K562 (cell line): Measurements from ENCODE around the gene RPL3. TPM values are rescaled to one million over a fixed set of nuclear protein-coding genes. Genes with fewer than 3 reads are reported as not detected.
A peak's percentile ranks its signal among the peaks of the same experiment; 100 is the strongest.

Source experiments
- ATAC-seq: fragments of 200-7000 bp; cut with Tn5 transposase; 3 replicates; pipeline ENCODE4 v1.9.1; 2020; ENCODE audit warnings: moderate library complexity
- BruUV-seq: library from RNA; stranded (reverse); fragments of 400-500 nt; replicated peaks from 2 replicates; lab custom pipeline; 2021; lab: Mats Ljungman, UMichigan
- CTCF ChIA-PET: fragments of 300-600 bp; formaldehyde crosslinking; extraction: SDS; loops from one replicate; lab custom pipeline; 2021; ENCODE audit warnings: low intra/inter-chr PET ratio; lab: Yijun Ruan, JAX
- POLR2A ChIA-PET: fragments of 300-600, 350-650 bp; sonication (Branson Sonifier 250); formaldehyde crosslinking; extraction: SDS; loops from one replicate; lab custom pipeline; 2021; ENCODE audit warnings: antibody characterized with exemption, inconsistent platforms; lab: Yijun Ruan, JAX
- DNase-seq, 4 experiments: peaks; one replicate each; pipeline versions ENCODE4 v3.0.0 to v3.0.0-alpha.2; 2011 to 2018; ENCODE audit warnings: low spot score in 3 of 4, mixed read lengths in 3 of 4; ENCODE audit errors: extremely low read depth in 1 of 4
- FAIRE-seq: peaks from 2 replicates; lab custom pipeline; 2011; peaks lifted over from hg19 to GRCh38; lab: Jason Lieb, UNC
- H2AFZ ChIP-seq: 2 replicates; pipeline ENCODE4 v1.6.0; 2011; ENCODE audit warnings: low read depth, low read length, control low read depth, inconsistent platforms
- H3K27ac ChIP-seq: fragments of 200-600 bp; 3 replicates; pipeline ENCODE4 v1.8.0; 2011; ENCODE audit warnings: low read depth, mild to moderate bottlenecking, control low read depth, inconsistent platforms, low read length, moderate library complexity, mixed read lengths; ENCODE audit errors: extremely low read depth
- H3K27me3 ChIP-seq, 2 experiments: fragments of 300-600 bp in 1 of 2; 2 replicates in 1 of 2; 3 replicates in 1 of 2; pipeline versions ENCODE4 v1.6.0 to v1.8.0; 2011; ENCODE audit warnings: inconsistent platforms in 2 of 2, low read length in 2 of 2, mild to moderate bottlenecking in 1 of 2, mixed read lengths in 1 of 2, moderate library complexity in 1 of 2; ENCODE audit not compliant: control insufficient read depth in 2 of 2, insufficient read depth in 2 of 2
- H3K36me3 ChIP-seq: fragments of 300-600 bp; 3 replicates; pipeline ENCODE4 v1.8.0; 2011; ENCODE audit warnings: mild to moderate bottlenecking, low read length, inconsistent platforms; ENCODE audit not compliant: control insufficient read depth, insufficient read depth
- H3K4me1 ChIP-seq, 2 experiments: fragments of 200-600 bp in 1 of 2; replicated peaks in 1 of 2; 2 replicates in 1 of 2; 3 replicates in 1 of 2; pipeline versions ENCODE4 v1.5.1 to v1.8.0; 2011; ENCODE audit warnings: inconsistent platforms in 2 of 2, low read length in 2 of 2, mild to moderate bottlenecking in 1 of 2, mixed read lengths in 1 of 2, moderate library complexity in 1 of 2; ENCODE audit not compliant: control insufficient read depth in 2 of 2, insufficient read depth in 2 of 2
- H3K4me2 ChIP-seq: 2 replicates; pipeline ENCODE4 v1.6.1; 2011; ENCODE audit warnings: low read length, control low read depth, inconsistent platforms, mixed read lengths; ENCODE audit not compliant: insufficient read depth
- H3K4me3 ChIP-seq: fragments of 200-600 bp; sonication (generic), shearing (Covaris generic); 2 replicates; pipeline ENCODE4 v1.5.1; 2016; ENCODE audit warnings: control low read depth, inconsistent platforms
- H3K79me2 ChIP-seq: fragments of 200-600 bp; 3 replicates; pipeline ENCODE4 v1.8.0; 2011; ENCODE audit warnings: low read length, inconsistent platforms; ENCODE audit not compliant: control insufficient read depth, insufficient read depth
- H3K9ac ChIP-seq, 2 experiments: 2 replicates each; pipeline versions ENCODE4 v1.6.0 to v1.6.1; 2011; ENCODE audit warnings: low read depth in 2 of 2, low read length in 2 of 2, control low read depth in 1 of 2, inconsistent platforms in 1 of 2, mild to moderate bottlenecking in 1 of 2, mixed read lengths in 1 of 2; ENCODE audit not compliant: insufficient read depth in 1 of 2
- H3K9me1 ChIP-seq: one replicate; pipeline ENCODE4 v1.6.0; 2011; ENCODE audit warnings: inconsistent platforms, mild to moderate bottlenecking, low read length, moderate library complexity; ENCODE audit not compliant: control insufficient read depth, insufficient read depth
- H3K9me3 ChIP-seq: replicated peaks from 2 replicates; pipeline ENCODE4 v1.5.1; 2011; ENCODE audit warnings: low read depth, low read length, inconsistent platforms; ENCODE audit not compliant: control insufficient read depth, insufficient read depth
- H4K20me1 ChIP-seq: replicated peaks from 2 replicates; pipeline ENCODE4 v1.6.1; 2011; ENCODE audit warnings: low read length, inconsistent platforms, mixed read lengths; ENCODE audit not compliant: control insufficient read depth, insufficient read depth
- ARID3B ChIP-seq: fragments of 250-450 bp; sonication (Bioruptor Pico); IDR thresholded peaks from 2 replicates; pipeline ENCODE4 v1.4.0; 2020; ENCODE audit warnings: borderline replicate concordance
- BCOR ChIP-seq: fragments of 450-650 bp; IDR thresholded peaks from 2 replicates; pipeline ENCODE4 v1.6.1; 2016
- CHAMP1 ChIP-seq: fragments of 450-650 bp; IDR thresholded peaks from 2 replicates; pipeline ENCODE4 v1.6.1; 2016; ENCODE audit warnings: mild to moderate bottlenecking
- EGR1 ChIP-seq: fragments of 450-650 bp; conservative IDR thresholded peaks from 2 replicates; pipeline ENCODE4 v1.6.1; 2017; ENCODE audit warnings: mild to moderate bottlenecking
- ELF1 ChIP-seq: fragments of 200-800 bp; sonication (Bioruptor generic); IDR thresholded peaks from 2 replicates; pipeline ENCODE4 v1.6.1; 2016; ENCODE audit warnings: missing genetic modification characterization, missing compliant biosample characterization
- KLF13 ChIP-seq: fragments of 450-650 bp; IDR thresholded peaks from 2 replicates; pipeline ENCODE4 v1.6.1; 2016; ENCODE audit warnings: missing genetic modification characterization, low read depth, mild to moderate bottlenecking, missing compliant biosample characterization, moderate library complexity, borderline replicate concordance
- MAFF ChIP-seq: IDR thresholded peaks from 2 replicates; pipeline ENCODE4 v1.6.1; 2012; ENCODE audit warnings: low read length, improper control_type of control experiment
- POLR3G ChIP-seq: IDR thresholded peaks from 2 replicates; pipeline ENCODE4 v1.6.1; 2011; ENCODE audit not compliant: insufficient read length, insufficient replicate concordance; ENCODE audit errors: extremely low read depth
- RBM25 ChIP-seq: fragments of 200-400 bp; formaldehyde crosslinking; IDR thresholded peaks from 2 replicates; pipeline ENCODE4 v1.6.1; 2018; ENCODE audit warnings: low read length, low read depth, moderate library complexity; ENCODE audit not compliant: severe bottlenecking
- TCF7 ChIP-seq: sonication (generic); IDR thresholded peaks from 2 replicates; pipeline ENCODE4 v1.6.1; 2016; ENCODE audit warnings: antibody characterized with exemption, borderline replicate concordance
- TCF7L2 ChIP-seq: fragments of 150-350 bp; IDR thresholded peaks from 2 replicates; pipeline ENCODE4 v1.6.1; 2016; ENCODE audit warnings: low read depth, mild to moderate bottlenecking, low read length, moderate library complexity
- ZFP36 ChIP-seq: fragments of 150-350 bp; IDR thresholded peaks from 2 replicates; pipeline ENCODE4 v1.6.1; 2018; ENCODE audit warnings: low read length, low read depth; ENCODE audit not compliant: partially characterized antibody
- ZNF140 ChIP-seq: fragments of 250-450 bp; sonication (Bioruptor Pico); IDR thresholded peaks from 2 replicates; pipeline ENCODE4 v1.8.0; 2021; ENCODE audit warnings: moderate library complexity, mild to moderate bottlenecking, inconsistent platforms
- ZNF23 ChIP-seq: fragments of 250-450 bp; sonication (Bioruptor Pico); IDR thresholded peaks from 2 replicates; pipeline ENCODE4 v1.4.0; 2020; ENCODE audit warnings: mild to moderate bottlenecking
- WGBS: fragments of 100-300 bp; shearing (Covaris generic); methylation state at CpG from one replicate; pipeline ENCODE4 v1.1.6; 2016; ENCODE audit warnings: low coverage, mixed read lengths; ENCODE audit not compliant: insufficient coverage; ENCODE audit errors: missing lambda C conversion rate; 5-methylcytosine and 5-hydroxymethylcytosine counted together
- in situ Hi-C: fragments of 300-500 bp; cut with MboI; formaldehyde crosslinking; loops from 4 replicates; pipeline ENCODE4 v1.15.0; 2018; ENCODE audit warnings: inconsistent platforms, mixed read lengths
- intact Hi-C: fragments of 100-400 bp; cut with micrococcal nuclease; formaldehyde crosslinking; loops from 2 replicates; pipeline ENCODE4 v1.14.2; 2022
- polyA plus RNA-seq, 8 experiments: library from polyadenylated mRNA; depleted of rRNA in 4 of 8; stranded (reverse) in 5 of 8; unstranded in 3 of 8; fragments of >200 nt; fragmentation: Nextera tagmentation in 2 of 8; fragmentation: Illumina TruSeq in 1 of 8; extraction: Ambion mirVana in 2 of 8; extraction: Trizol in 1 of 8; gene quantifications; 2 replicates each; pipeline versions ENCODE4 v1.2.1 to v1.2.3, GENCODE V29; 2011 to 2014; ENCODE audit warnings: inconsistent platforms in 1 of 8, missing spikeins in 1 of 8
- total RNA-seq, 7 experiments: library from RNA; depleted of rRNA in 6 of 7; stranded (reverse); fragments of >200 nt in 6 of 7; fragmentation: Illumina TruSeq in 2 of 7; extraction: Trizol in 2 of 7; gene quantifications; 2 replicates each; pipeline versions ENCODE4 v1.2.1 to v1.2.3, GENCODE V29; 2011 to 2021; ENCODE audit warnings: low replicate concordance in 1 of 7

The RPL3 gene
- total and polyA plus RNA-seq, 9 of the 15 experiments (the other 6 are each of a cell fraction or from before 2014, with no cell fraction given): 1,624 to 4,066 (median 2,565) TPM

GRCh38 chr22:39266398-39267030 lies 52.9 kb downstream of the RPL3 start:
- H3K4me2 ChIP-seq: no peak overlapping the region
- H3K36me3 ChIP-seq: no peaks in the 10 kb centered on the region
- no peaks in the 10 kb centered on the region for H3K27me3 ChIP-seq
- ATAC-seq (0 out of 3 replicates have a peak, but pooled peaks have one; percentile 34), FAIRE-seq (peak; percentile 40), DNase-seq (peak in 1 of 4 experiments; percentile 39)
- peak overlapping the region; percentile 69 for H2AFZ ChIP-seq
- H4K20me1 ChIP-seq: no peaks in the 10 kb centered on the region
- 0 out of 3 replicates have a peak overlapping the region, but pooled peaks have one; percentile 1 for H3K27ac ChIP-seq
- no peak overlapping the region for H3K9ac ChIP-seq
- ChIA-PET CTCF (interaction anchor here (0.8 kb wide), 1 partner anchor 25 kb away, joined by 3 read pairs; no protein-coding TSS in a partner anchor), POLR2A (interaction anchor here (0.6 kb wide), 1 partner anchor 51 kb away, joined by 3 read pairs; no protein-coding TSS in a partner anchor)
- no peak overlapping the region for H3K4me3 ChIP-seq
- WGBS: 44% methylated on average over 11 of the region's 12 CpGs
- H3K9me1 ChIP-seq: no peaks in the 10 kb centered on the region
- H3K79me2 ChIP-seq: no peaks in the 10 kb centered on the region
- peaks cover 12 to 14% of the 10 kb centered on the region in 2 experiments; a peak in 4 of 5 replicates for H3K4me1 ChIP-seq
- intact Hi-C loops: no loop called here
- in situ Hi-C loops: no loop called here
- peaks cover 3% of the 10 kb centered on the region; the same call in 1 of the 2 replicates for H3K9me3 ChIP-seq
- BruUV-seq: no TSS peak
- TF ChIP-seq ZNF140 (CRISPR knock-in tag) (no peak), ARID3B (CRISPR knock-in tag) (no peak), ZNF23 (no peak), RBM25 (peak; percentile 44), MAFF (no peak), EGR1 (peak; percentile 35; the same call in 1 of the 2 replicates), POLR3G (no peak), ELF1 (no peak), ZFP36 (peak; percentile 62), TCF7L2 (no peak), TCF7 (no peak), CHAMP1 (no peak), BCOR (peak; percentile 12; the same call in 1 of the 2 replicates), KLF13 (no peak)
